ENCODE data around the gene ACOT13.
"Not testable (repeated sequence)": the region's sequence is repeated elsewhere in the genome, so short reads cannot be mapped to it uniquely, and the experiment has no call there.

DNA sequence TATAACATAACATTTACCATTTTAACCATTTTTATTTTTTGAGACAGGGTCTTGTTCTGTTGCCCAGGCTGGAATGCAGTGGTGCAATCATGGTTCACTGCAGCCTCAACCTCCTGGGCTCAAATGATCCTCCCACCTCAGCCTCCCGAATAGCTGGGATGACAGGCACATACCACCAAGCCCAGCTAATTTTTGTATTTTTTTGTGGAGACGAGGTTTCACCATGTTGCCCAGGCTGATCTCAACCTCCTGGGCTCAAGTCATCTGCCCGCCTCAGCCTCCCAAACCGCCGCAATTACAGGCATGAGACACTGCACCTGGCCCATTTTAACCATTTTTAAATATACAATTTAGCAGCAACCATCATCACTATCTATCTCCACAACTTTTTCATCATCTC, 26.2 kb upstream of the ACOT13 start:
- TF ChIP-seq, protein P1, sequence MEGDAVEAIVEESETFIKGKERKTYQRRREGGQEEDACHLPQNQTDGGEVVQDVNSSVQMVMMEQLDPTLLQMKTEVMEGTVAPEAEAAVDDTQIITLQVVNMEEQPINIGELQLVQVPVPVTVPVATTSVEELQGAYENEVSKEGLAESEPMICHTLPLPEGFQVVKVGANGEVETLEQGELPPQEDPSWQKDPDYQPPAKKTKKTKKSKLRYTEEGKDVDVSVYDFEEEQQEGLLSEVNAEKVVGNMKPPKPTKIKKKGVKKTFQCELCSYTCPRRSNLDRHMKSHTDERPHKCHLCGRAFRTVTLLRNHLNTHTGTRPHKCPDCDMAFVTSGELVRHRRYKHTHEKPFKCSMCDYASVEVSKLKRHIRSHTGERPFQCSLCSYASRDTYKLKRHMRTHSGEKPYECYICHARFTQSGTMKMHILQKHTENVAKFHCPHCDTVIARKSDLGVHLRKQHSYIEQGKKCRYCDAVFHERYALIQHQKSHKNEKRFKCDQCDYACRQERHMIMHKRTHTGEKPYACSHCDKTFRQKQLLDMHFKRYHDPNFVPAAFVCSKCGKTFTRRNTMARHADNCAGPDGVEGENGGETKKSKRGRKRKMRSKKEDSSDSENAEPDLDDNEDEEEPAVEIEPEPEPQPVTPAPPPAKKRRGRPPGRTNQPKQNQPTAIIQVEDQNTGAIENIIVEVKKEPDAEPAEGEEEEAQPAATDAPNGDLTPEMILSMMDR (IDR thresholded peaks at IDR 0.05) = not testable (repeated sequence)
- TF ChIP-seq ZFX (IDR thresholded peaks at IDR 0.05; ENCODE audit: borderline replicate concordance) = not testable (repeated sequence)

Measured in 22Rv1 (cell line).